ENCODE measurements around the gene STOX1. TPM values are rescaled to one million over a fixed set of nuclear protein-coding genes. Genes with fewer than 3 reads are reported as not detected.
"Not testable (repeated sequence)": the region's sequence is repeated elsewhere in the genome, so short reads cannot be mapped to it uniquely, and the experiment has no call there.

STOX1 gene
- total RNA-seq, 1 experiment from 2014 or later, result 5.8 TPM

- POLR2A ChIA-PET, result no interaction called here
- in situ Hi-C loops (cut with HindIII; ENCODE audit: low pct_unique_long_range_greater_than_20kb, low sequenced_read_pairs) (no loop called here), intact Hi-C loops (cut with micrococcal nuclease; ENCODE audit: unreplicated experiment) (no loop called here)
- Histone ChIP-seq H3K4me1 (ENCODE audit: control insufficient read depth, insufficient read depth, low read length) (no peaks in the 10 kb centered on the region), H3K36me3 (ENCODE audit: control insufficient read depth, insufficient read depth, low read length) (no peaks in the 10 kb centered on the region), H3K4me3 (ENCODE audit: low read depth in 2 of 2, low read length in 2 of 2) (no peak overlapping the region), H3K9me3 (ENCODE audit: control insufficient read depth, insufficient read depth, low read depth, low read length) (peaks cover 13% of the 10 kb centered on the region), H3K27me3 (ENCODE audit: control insufficient read depth, insufficient read depth, low read length) (no peaks in the 10 kb centered on the region), H3K27ac (ENCODE audit: low read length) (no peak overlapping the region)
- BruUV-seq (replicated peaks), result no TSS peak
- TF ChIP-seq, protein P1, sequence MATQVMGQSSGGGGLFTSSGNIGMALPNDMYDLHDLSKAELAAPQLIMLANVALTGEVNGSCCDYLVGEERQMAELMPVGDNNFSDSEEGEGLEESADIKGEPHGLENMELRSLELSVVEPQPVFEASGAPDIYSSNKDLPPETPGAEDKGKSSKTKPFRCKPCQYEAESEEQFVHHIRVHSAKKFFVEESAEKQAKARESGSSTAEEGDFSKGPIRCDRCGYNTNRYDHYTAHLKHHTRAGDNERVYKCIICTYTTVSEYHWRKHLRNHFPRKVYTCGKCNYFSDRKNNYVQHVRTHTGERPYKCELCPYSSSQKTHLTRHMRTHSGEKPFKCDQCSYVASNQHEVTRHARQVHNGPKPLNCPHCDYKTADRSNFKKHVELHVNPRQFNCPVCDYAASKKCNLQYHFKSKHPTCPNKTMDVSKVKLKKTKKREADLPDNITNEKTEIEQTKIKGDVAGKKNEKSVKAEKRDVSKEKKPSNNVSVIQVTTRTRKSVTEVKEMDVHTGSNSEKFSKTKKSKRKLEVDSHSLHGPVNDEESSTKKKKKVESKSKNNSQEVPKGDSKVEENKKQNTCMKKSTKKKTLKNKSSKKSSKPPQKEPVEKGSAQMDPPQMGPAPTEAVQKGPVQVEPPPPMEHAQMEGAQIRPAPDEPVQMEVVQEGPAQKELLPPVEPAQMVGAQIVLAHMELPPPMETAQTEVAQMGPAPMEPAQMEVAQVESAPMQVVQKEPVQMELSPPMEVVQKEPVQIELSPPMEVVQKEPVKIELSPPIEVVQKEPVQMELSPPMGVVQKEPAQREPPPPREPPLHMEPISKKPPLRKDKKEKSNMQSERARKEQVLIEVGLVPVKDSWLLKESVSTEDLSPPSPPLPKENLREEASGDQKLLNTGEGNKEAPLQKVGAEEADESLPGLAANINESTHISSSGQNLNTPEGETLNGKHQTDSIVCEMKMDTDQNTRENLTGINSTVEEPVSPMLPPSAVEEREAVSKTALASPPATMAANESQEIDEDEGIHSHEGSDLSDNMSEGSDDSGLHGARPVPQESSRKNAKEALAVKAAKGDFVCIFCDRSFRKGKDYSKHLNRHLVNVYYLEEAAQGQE (IDR thresholded peaks at IDR 0.05; ENCODE audit: insufficient read depth in 1 of 2, low read depth in 2 of 2, low read length in 1 of 2), result no peak
- TF ChIP-seq CTCF (IDR thresholded peaks at IDR 0.05) (no peak), TCF7L2 (IDR thresholded peaks at IDR 0.05; ENCODE audit: low read depth, low read length) (no peak), SIN3A (IDR thresholded peaks at IDR 0.05; ENCODE audit: borderline replicate concordance, insufficient read depth, low read depth, low read length) (no peak), POLR2AphosphoS5 (IDR thresholded peaks at IDR 0.05; ENCODE audit: low read depth, low read length) (no peak)
- CTCF ChIA-PET, result no interaction called here
- ATAC-seq (no peak), DNase-seq (ENCODE audit: low read depth, low spot score) (no peak)
Measured at GRCh38 chr10:68861253-68861652, 33.9 kb downstream of the STOX1 start.

GRCh38 chr10:68864611-68865010, 37.3 kb downstream of the STOX1 start:
- no peaks in the 10 kb centered on the region for H3K4me1 ChIP-seq (ENCODE audit: control insufficient read depth, insufficient read depth, low read length)
- TF ChIP-seq CTCF (IDR thresholded peaks at IDR 0.05) (no peak), SIN3A (IDR thresholded peaks at IDR 0.05; ENCODE audit: borderline replicate concordance, insufficient read depth, low read depth, low read length) (no peak), POLR2AphosphoS5 (IDR thresholded peaks at IDR 0.05; ENCODE audit: low read depth, low read length) (no peak), TCF7L2 (IDR thresholded peaks at IDR 0.05; ENCODE audit: low read depth, low read length) (no peak)
- TF ChIP-seq, protein P1 (IDR thresholded peaks at IDR 0.05; ENCODE audit: insufficient read depth in 1 of 2, low read depth in 2 of 2, low read length in 1 of 2), result no peak
- DNase-seq (ENCODE audit: low read depth, low spot score), result no peak
- no peaks in the 10 kb centered on the region for H3K27me3 ChIP-seq (ENCODE audit: control insufficient read depth, insufficient read depth, low read length)
- ATAC-seq, result no peak
- no peak overlapping the region for H3K4me3 ChIP-seq (ENCODE audit: low read depth in 2 of 2, low read length in 2 of 2)
- no TSS peak for BruUV-seq (replicated peaks)
- intact Hi-C loops (cut with micrococcal nuclease; ENCODE audit: unreplicated experiment), result no loop called here
- no peaks in the 10 kb centered on the region for H3K36me3 ChIP-seq (ENCODE audit: control insufficient read depth, insufficient read depth, low read length)
- in situ Hi-C loops (cut with HindIII; ENCODE audit: low pct_unique_long_range_greater_than_20kb, low sequenced_read_pairs), result no loop called here
- peaks cover 13% of the 10 kb centered on the region for H3K9me3 ChIP-seq (ENCODE audit: control insufficient read depth, insufficient read depth, low read depth, low read length)
- ChIA-PET CTCF (no interaction called here), POLR2A (no interaction called here)
- no peak overlapping the region for H3K27ac ChIP-seq (ENCODE audit: low read length)

DNA sequence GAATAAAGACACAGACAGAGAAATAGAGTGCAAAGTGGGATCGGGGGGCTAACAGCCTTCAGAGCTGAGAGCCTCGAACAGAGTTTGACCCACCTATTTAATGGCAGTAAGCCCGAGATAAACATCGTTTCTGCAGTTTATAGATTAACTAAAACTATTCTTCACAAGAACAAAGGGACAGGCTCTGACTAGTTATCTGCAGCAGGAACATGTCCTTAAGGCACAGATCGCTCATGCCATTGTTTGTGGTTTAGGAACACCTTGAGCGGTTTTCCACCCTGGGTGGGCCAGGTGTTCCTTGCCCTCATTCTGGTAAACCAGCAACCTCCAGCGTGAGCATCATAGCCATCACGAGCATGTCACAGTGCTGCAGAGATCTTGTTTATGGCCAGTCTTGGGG, 40.8 kb downstream of the STOX1 start:
- in situ Hi-C loops (cut with HindIII; ENCODE audit: low pct_unique_long_range_greater_than_20kb, low sequenced_read_pairs); H3K9me3 ChIP-seq (ENCODE audit: control insufficient read depth, insufficient read depth, low read depth, low read length); H3K4me3 ChIP-seq (ENCODE audit: low read depth in 2 of 2, low read length in 2 of 2); intact Hi-C loops (cut with micrococcal nuclease; ENCODE audit: unreplicated experiment); POLR2A ChIA-PET; BruUV-seq (replicated peaks); H3K27me3 ChIP-seq (ENCODE audit: control insufficient read depth, insufficient read depth, low read length); H3K4me1 ChIP-seq (ENCODE audit: control insufficient read depth, insufficient read depth, low read length); CTCF ChIA-PET; H3K36me3 ChIP-seq (ENCODE audit: control insufficient read depth, insufficient read depth, low read length); DNase-seq (ENCODE audit: low read depth, low spot score); H3K27ac ChIP-seq (ENCODE audit: low read length); ATAC-seq: not testable (repeated sequence)
